Fibroblast of skin of left quadriceps (primary cell): Measurements from ENCODE around the gene CYSLTR2.

ENCODE experiments used
- DNase-seq, 2 experiments: peaks; one replicate each; pipeline ENCODE4 v3.0.0-alpha.2; 2013; ENCODE audit warnings: low read depth in 2 of 2

Gene CYSLTR2

GRCh38 chr13:48653472-48653939 is at the start of gene CYSLTR2:
Gene CYSLTR2, plus strand, starts transcription at chr13:48653929. Its CDS starts 52,889 bp downstream, at chr13:48706818.
- no peak for DNase-seq

GRCh38 chr13:48615049-48615448 is 38.7 kb upstream of the CYSLTR2 start:
- DNase-seq, result no peak

GRCh38 chr13:48618937-48619336 is 34.8 kb upstream of the CYSLTR2 start:
- DNase-seq, result no peak

- no peak for DNase-seq
These were observed 32.7 kb upstream of the CYSLTR2 start for GRCh38 chr13:48621056-48621455.

- no peak for DNase-seq
These were observed 29.7 kb upstream of the CYSLTR2 start for GRCh38 chr13:48624016-48624415.

- DNase-seq, result no peak
These were observed 28.9 kb upstream of the CYSLTR2 start for GRCh38 chr13:48624858-48625257.

GRCh38 chr13:48625413-48626076 is 28.2 kb upstream of the CYSLTR2 start:
- no peak for DNase-seq

GRCh38 chr13:48626077-48626449 is 27.7 kb upstream of the CYSLTR2 start:
- no peak for DNase-seq

GRCh38 chr13:48626726-48627451 is 26.8 kb upstream of the CYSLTR2 start:
- DNase-seq, result no peak

- DNase-seq, result no peak
These were observed 24.5 kb upstream of the CYSLTR2 start for GRCh38 chr13:48629277-48629676.

- DNase-seq, result no peak
These were observed 23.4 kb upstream of the CYSLTR2 start for GRCh38 chr13:48630291-48630690.

GRCh38 chr13:48630773-48631172 is 23.0 kb upstream of the CYSLTR2 start:
- no peak for DNase-seq

GRCh38 chr13:48631441-48631840 is 22.3 kb upstream of the CYSLTR2 start:
- DNase-seq, result no peak

- no peak for DNase-seq
These were observed 20.0 kb upstream of the CYSLTR2 start for GRCh38 chr13:48633700-48634099.

GRCh38 chr13:48634636-48635035 is 19.1 kb upstream of the CYSLTR2 start:
- DNase-seq, result no peak

GRCh38 chr13:48635478-48635877 is 18.3 kb upstream of the CYSLTR2 start:
- no peak for DNase-seq

- DNase-seq, result no peak
These were observed 17.2 kb upstream of the CYSLTR2 start for GRCh38 chr13:48636550-48636949.

GRCh38 chr13:48637601-48638000 is 16.1 kb upstream of the CYSLTR2 start:
- no peak for DNase-seq

- no peak for DNase-seq
These were observed 13.0 kb upstream of the CYSLTR2 start for GRCh38 chr13:48640767-48641166.

- DNase-seq, result no peak
These were observed 12.3 kb upstream of the CYSLTR2 start for GRCh38 chr13:48641404-48641803.

- DNase-seq, result no peak
These were observed 11.7 kb upstream of the CYSLTR2 start for GRCh38 chr13:48642061-48642460.

GRCh38 chr13:48643159-48643558 is 10.6 kb upstream of the CYSLTR2 start:
- DNase-seq, result no peak

- no peak for DNase-seq
These were observed 9.6 kb upstream of the CYSLTR2 start for GRCh38 chr13:48644141-48644540.
